GM18519 (cell line): ENCODE data around the gene LRRC4B.
"Not testable (repeated sequence)": the region's sequence is repeated elsewhere in the genome, so short reads cannot be mapped to it uniquely, and the experiment has no call there.

Experiments used
- ATAC-seq: cut with Tn5 transposase; IDR thresholded peaks from one replicate; pipeline ENCODE4 v1.9.1; 2021; ENCODE audit warnings: mild to moderate bottlenecking, moderate library complexity; ENCODE audit not compliant: unreplicated experiment, low FRiP score

LRRC4B gene

DNA sequence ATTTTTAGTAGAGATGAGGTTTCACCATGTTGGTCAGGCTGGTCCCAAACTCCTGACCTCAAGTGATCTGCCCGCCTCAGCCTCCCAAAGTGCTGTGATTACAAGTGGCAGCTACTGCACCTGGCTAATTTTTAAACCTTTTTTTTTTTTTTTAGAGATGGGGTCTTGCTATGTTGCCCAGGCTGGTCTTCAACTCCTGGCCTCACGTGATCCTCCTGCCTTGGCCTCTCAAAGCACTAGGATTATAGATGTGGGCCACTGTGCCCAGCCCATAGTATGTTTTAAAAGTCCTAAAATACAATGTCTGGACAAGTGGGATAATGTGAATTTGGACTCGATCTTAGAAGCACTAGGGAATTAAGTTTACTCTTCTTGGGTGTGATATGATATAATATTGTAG, 8.5 kb upstream of the LRRC4B start:
- ATAC-seq, result not testable (repeated sequence)

DNA sequence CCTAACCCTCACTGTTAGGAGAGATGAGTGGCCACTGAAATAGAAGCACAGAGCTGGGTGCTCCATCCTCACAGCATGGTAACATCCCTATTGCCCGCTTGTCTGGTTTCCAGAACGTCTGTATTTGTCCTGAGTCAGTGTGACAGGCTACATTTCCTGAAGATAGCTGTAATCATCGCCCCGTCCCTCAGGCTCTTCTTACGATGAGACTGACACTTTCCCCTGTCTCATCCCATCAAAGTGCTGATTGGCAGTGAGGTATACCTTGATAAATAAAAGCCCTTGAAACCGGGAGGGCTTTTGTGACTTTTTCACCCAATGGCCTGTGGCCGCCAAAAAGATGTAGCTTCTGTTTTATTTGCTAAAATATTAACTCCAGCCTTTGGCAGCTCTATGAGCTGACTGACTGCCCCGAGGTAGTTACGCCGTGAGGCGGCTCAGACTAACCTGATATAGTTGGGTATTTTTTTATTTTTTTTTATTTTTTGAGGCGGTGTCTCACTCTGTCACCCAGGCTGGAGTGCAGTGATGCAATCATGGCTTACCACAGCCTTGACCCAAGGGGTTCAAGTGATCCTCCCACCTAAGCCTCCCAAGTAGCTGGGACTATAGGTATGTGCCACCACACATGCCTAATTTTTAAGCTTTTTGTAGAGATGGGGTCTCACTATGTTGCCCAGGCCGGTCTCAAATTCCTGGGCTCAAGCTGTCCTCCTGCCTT, 5.7 kb upstream of the LRRC4B start:
- ATAC-seq, result no peak

GRCh38 chr19:50570997-50571396, 2.8 kb upstream of the LRRC4B start:
- ATAC-seq, result no peak

GRCh38 chr19:50569938-50570540, 1.8 kb upstream of the LRRC4B start:
- ATAC-seq, result no peak

- no peak for ATAC-seq
These were observed 778 bp upstream of the LRRC4B start for GRCh38 chr19:50568728-50569698.

GRCh38 chr19:50567052-50567841, 988 bp downstream of the LRRC4B start:
- no peak for ATAC-seq

- ATAC-seq, result no peak
These were observed 2.0 kb downstream of the LRRC4B start for GRCh38 chr19:50565984-50566903.

GRCh38 chr19:50564229-50565105, 3.8 kb downstream of the LRRC4B start:
- no peak for ATAC-seq

DNA sequence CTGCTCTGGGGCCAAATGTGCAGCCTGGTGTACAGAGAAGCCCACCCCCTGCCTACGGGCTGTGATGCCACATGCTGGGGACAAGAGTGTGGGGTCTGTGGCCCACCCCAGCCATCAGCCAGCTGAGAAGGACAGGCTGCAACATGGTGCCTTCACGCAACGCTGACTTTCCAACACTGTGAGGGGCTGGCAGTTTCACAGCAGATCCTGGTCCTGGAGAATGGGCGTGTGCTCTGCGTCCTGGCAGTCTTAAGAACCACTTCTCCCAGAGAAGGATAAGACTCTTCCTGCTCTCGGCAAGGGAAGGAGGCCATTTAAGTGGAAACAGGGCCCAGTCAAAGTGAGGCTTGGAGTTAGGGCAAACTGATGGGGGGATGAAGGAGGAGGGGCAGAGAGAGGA, 4.6 kb downstream of the LRRC4B start:
- no peak for ATAC-seq

DNA sequence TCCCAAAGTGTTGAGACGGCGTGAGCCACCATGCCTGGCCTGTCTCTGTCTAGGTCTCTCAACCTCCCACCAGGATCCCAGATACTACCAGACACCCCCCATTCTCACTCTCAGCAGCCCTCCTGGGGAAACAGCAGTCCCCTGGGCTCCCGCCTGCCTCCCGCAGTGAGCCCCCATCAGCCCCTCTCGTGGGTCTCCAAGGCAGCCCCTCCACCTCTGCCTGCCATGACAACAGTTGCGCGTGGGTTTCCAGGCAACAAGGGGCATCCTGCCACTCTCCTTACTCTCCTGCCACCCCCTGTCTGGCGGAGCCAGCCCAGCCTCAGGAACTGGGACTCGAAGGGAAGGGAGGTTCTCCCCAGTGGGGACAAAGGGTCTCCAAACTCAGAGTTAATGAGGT, 5.2 kb downstream of the LRRC4B start:
- ATAC-seq, result no peak

GRCh38 chr19:50562329-50562728, 5.9 kb downstream of the LRRC4B start:
- no peak for ATAC-seq

DNA sequence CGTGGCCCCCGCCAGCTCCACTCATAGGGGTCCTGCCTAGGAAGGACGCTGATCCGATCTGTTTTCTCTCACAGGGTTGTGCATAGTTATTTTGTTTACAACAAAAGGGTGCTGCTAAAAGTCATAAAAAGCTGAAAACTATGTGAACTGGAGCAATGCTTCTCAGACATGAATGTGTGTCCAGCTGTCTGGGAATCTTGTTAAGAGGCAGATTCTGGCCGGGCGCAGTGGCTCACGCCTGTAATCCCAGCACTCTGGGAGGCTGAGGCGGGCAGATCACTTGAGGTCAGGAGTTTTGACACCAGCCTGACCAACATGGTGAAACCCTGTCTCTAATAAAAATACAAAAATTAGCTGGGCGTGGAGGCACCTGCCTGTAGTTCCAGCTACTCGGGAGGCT, 8.6 kb downstream of the LRRC4B start:
- ATAC-seq, result no peak

DNA sequence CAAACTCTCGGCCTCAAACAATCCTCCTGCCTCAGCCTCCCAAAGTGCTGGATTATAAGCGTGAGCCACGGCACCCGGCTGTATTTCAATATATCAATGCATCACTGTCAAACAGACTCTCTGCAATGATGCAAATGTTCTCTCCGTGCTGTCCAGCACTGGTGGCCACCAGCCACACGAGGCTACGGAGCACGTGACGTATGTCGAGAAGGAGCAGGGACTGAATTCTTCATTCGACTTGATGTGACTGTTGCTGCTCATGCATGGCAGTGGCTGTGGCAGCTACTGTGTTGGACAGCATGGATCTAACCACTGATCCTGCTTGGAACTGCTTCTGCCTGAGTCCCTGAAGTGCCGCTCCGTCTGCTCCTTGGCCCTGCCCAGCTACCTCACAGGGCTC, 9.8 kb downstream of the LRRC4B start:
- no peak for ATAC-seq

DNA sequence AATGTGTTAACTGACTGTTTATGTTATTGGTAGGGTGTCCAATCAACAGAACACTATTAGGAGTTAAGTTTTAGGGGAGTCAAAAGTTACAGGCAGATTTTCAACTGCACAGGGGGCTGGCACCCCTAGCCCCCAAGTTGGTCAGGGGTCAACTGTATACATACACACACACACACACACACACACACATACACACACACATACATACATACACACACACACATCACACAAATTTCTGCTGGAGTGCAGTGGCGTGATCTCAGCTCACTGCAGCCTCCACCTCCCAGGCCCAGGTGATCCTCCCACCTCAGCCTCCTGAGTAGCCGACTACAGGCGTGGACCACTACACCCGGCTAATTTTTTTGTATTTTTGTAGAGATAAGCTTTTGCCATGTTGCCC, 10.2 kb downstream of the LRRC4B start:
- no peak for ATAC-seq

DNA sequence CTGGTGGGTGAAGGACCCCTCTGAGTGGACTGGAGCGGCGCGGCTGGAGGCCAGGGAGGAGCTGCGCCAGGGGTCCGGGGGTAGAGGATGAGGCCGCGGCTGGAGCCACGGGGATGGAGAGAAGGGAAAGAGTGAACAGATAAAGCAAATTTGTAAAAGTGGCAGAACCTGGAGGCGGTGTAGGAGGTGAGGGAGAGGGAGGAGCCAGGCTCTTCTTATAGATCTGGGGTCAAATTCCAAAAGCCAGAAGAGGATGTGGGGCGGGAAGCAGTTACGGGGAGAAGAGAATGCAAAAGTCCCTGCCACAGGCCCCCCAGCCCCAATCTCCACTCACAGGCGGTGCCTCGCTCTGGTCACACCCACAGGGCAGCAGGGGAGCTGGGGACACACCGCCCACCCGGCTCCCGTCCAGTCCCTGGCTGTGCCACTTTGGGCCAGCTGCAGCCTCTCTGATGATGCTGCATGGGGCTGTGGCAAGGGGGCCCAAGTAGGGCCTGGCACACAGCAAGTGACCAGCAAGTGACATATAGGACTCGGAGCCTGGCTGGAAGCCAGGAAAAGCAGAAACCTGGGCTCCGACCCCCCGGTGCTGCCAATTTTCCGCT, 11.1 kb downstream of the LRRC4B start:
- ATAC-seq, result no peak

DNA sequence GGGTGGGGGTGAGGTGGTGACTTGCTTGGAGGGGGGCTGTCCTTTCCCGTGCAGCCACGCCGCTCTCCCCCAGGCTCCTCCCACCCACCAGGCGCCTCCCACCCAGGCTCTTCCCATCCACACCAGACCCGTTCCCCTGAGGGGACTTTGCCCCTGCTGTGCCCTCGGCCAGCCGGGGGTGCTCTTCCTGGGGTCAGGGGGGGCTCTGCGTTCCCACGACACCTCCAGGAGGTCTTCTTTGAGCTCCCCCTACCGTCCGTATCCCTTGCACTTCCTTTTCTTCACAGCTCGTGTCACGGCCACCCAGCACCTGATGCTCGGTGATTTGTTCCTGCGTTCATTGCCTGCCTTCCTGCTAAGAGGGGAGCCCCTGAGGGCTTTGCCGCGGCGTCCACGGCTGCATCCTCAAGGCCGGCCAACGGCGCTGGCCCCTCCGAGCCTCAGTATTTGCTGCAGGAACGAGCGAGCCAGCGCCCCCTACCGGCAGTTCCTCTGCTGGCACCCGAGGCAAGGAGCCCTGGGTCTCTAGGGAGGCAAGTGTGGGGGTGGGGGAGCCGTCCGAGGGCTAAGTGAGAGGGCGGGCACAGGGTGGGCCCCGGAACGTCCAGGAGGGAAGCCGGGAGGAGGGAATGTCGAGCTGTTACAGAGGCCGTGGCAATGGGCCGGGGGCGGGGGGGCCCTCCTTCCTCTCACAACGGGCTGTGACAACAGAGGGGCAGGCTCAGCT, 11.8 kb downstream of the LRRC4B start:
- ATAC-seq, result no peak

DNA sequence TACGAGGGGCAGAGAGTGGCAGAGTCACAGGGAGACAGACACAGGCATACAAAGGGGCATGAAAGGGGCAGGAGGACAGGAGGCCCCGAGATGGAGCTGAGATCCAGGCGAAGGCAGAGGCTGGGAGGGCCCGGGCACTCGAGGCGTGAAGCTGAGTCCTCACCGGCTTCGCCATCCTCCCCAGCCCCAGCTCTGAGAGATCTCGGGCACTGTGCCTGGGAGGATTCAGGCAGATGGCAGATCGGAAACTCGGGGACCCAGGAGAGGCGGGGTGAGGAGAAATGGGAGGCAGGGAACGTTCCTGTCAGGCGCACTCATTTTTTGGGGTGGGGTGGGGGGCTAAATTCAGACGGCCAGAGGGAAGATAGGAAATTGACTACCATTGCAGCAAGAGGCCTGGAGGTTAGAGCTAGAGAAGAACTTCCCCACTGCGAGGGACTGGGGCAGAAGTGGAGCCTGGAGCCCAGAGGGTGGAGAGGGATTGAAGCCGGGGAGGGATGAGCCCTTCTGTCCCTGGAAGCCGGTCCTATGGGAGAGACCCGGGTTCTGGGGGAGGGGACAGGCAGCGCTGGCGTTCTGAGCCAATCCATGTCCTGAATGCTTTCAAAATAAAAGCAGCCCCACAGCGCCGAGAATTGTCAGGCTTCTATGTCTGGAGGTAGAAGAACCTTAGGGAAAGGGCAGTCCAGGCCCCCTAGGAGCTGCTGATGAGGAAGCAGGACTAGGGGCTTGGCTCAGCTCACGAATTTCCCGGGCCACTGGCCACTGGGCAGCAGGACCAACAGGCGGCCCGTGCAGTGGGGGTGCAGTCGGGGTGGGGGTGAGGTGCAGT, 12.6 kb downstream of the LRRC4B start:
- no peak for ATAC-seq
